GM12874 (cell line): ENCODE measurements around the gene TPX2.

ENCODE experiments used
- TF ChIP-seq, protein P1 (sequence below): IDR thresholded peaks from 2 replicates; pipeline ENCODE4 v1.5.1; 2011; ENCODE audit warnings: low read depth, mild to moderate bottlenecking, control low read depth, low read length, moderate library complexity; ENCODE audit not compliant: insufficient read depth

TPX2 gene

DNA sequence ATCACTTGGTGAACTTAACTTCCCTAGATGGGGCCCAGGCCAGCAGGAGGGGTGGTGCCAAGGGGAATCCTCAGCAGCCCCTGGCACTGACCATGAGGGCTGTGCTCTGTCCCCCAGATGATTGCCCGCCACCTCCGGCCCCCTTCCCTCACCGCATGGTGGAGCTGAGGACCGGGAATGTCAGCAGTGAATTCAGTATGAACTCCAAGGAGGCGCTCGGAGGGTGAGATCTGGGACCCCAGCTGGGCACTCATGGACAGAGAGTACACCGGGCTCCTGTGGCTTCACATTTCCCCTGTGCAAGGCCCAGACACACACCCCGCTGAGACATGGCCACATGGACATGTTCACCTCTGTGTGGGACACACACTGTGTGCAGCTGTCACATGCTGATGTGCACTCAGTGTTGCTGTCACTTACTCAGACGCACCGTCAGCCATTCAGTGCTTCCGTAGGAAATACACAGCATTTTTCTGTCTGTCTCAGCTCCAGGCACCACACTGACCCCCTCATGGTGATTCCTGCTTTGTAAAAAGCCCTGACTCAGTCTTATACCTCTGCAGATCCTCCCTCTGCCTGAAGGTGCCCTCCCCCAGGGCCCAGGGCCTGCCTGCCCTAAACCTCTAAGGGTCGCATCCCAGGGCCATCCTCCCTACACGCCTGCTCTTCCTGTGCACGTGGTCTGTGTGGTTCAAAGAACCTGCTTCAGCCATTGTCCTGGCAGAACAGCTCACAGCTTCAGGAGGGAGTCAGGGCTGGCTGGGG lies 84.5 kb downstream of the TPX2 start:
- TF ChIP-seq, protein P1, sequence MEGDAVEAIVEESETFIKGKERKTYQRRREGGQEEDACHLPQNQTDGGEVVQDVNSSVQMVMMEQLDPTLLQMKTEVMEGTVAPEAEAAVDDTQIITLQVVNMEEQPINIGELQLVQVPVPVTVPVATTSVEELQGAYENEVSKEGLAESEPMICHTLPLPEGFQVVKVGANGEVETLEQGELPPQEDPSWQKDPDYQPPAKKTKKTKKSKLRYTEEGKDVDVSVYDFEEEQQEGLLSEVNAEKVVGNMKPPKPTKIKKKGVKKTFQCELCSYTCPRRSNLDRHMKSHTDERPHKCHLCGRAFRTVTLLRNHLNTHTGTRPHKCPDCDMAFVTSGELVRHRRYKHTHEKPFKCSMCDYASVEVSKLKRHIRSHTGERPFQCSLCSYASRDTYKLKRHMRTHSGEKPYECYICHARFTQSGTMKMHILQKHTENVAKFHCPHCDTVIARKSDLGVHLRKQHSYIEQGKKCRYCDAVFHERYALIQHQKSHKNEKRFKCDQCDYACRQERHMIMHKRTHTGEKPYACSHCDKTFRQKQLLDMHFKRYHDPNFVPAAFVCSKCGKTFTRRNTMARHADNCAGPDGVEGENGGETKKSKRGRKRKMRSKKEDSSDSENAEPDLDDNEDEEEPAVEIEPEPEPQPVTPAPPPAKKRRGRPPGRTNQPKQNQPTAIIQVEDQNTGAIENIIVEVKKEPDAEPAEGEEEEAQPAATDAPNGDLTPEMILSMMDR = no peak

DNA sequence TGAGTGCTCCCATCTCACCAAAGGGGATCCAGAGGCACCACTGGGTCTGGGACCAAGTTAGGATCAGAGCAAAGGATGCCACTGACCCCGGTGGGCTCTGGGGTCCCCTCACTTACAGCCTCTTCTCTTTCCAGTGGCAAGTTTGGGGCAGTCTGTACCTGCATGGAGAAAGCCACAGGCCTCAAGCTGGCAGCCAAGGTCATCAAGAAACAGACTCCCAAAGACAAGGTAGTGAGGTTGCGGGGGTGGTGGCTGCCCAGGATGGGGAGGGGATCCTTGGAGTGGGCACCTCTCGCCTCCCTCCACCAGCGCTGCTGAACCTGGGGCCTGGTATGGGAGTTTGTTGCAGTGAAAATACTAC lies 85.0 kb downstream of the TPX2 start:
- TF ChIP-seq, protein P1 = no peak

DNA sequence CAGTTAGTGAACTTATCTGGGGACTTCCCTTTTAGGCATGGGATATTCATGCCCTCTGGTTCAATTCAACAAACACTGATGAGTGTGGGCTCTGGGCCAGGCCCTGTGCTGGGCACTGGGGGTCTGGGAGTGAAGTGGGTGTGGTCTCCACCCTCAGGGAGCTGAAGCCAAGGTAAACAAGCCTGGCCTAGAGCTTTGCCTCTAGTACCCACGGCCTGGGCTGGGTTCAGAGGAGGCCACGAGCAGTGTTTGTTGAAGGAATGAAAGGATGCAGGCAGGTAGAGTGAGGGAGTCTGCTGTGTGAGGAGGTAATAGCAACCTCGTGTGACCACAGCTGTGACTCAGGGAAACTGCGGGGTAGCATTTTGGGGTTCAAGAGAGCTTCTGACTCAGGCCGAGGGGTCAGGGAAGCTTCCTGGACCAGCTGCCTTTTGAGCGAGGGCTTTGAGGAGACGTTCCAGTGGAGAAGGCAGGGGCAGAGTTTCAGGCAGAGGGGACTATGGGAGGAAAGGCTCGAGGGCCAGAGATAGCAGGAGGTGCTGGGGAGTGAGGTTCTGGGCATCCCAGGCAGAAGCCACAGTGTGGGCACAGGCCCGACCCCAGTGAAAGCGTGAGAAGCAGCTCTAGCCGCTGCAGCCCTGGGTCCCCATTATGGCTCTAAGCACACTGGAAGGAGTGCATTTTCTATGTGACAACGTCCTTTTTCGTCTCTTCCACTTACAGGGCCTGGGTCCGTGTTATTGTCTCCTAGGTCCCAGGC lies 85.6 kb downstream of the TPX2 start:
- TF ChIP-seq, protein P1 = no peak

DNA sequence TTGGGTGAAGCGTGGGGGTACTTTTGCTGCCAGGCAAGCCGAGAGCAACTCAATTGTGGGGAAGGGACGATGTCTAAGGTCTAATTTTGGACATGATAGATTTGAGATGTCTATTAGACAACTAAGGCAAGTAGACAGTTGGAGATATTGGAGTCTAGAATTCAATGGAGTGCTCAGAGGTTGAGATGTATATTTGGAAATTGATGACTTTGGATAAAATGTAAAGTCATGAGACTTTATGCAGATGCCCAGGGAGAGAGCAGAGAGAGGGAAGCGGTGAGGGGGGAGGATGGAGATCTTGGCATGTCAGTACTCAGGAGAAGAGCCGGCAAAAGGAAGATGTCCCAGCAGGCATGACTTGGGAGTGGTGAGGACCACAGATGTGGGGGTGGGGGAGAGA lies 87.0 kb downstream of the TPX2 start:
- TF ChIP-seq, protein P1 = no peak

DNA sequence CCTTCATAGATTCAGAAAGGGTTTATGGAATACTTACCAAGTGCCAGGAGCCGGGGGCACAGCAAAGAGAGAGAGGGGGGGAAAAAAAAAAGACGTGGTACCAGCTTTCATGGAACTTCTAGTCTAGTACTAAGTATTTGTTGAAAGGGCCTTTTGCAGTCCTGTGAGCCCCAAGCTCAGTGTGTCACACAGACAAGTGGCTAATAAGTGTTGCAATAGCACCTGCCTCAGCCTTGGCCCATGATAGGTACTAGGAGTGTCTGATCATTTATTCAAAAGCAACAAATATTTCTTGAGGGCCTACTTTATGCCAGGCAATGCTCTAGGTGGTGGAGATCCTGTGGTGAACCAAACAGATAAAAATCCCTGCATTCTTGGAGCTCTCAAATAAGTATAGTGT lies 88.0 kb downstream of the TPX2 start:
- TF ChIP-seq, protein P1 = no peak

DNA sequence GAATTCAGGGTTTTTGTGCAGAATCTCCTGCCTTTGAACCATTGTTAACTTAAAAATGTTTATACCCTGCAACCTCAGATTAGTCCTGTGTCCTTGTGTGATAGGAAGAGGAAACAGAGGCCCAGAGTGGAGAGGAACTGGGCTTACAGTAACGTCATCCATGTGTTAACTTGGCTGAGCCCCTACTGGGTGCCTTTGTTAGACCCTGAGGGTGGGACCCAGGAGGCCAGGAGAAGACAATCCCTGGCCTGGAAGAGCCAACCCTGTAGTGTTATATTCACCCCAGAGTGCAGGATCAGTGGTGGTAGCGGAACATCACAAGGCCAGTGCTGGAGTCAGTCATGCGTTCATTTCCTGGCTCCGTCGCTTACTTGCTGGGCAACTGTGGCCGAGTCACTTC lies 90.6 kb downstream of the TPX2 start:
- TF ChIP-seq, protein P1 = no peak

DNA sequence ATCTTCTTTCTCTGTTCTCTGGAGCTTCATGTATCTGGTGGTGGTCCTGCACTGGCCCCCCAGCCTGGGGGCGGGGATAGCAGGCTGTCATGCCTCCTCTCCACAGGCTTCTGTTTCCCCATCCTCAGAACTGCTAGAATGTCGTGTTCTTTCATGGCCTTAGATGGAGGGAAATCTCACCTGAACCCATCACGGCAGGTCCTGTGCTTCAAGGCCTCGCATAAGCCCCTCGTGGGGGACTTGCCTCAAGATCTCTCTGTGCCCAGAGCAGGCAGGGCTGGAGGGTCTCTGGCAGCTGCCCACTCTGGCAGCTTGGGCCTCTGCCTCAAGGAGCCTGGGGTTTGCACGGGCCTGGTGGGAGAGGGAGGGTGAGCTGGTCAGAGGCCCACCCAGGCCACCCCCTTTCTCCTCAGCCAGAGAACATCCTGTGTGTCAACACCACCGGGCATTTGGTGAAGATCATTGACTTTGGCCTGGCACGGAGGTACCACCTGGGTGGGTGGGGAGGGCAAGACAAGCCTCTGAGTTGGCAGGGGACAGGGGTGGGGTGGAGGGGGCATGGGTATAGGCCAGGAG lies 91.4 kb downstream of the TPX2 start:
- TF ChIP-seq, protein P1 = no peak
